ENCODE data around the gene GCNT4. TPM values are rescaled to one million over a fixed set of nuclear protein-coding genes. Genes with fewer than 3 reads are reported as not detected.
"Not testable (repeated sequence)": the region's sequence is repeated elsewhere in the genome, so short reads cannot be mapped to it uniquely, and the experiment has no call there.

GCNT4 gene
- total RNA-seq, 2 donors from 2014 or later: 1.3 to 1.4 TPM

DNA sequence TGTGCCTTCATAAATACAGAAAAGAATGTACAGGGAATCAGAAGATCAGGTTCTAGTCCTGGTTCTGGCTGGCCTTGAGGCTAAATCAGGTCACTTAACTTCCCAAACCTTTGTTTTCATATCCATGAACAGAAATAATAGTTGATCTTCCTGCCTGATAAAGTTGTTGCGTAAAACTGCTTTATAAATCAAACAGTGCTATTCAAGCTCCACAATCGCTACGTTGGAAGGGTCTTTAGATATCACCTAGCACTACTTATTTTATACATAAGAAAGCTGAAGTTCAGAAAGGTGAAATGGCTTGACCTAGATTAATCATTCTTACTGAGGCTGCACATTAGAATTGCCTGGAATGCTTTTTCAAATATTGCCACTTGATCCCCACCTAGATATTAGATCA lies 36.3 kb upstream of the GCNT4 start:
- no peak for DNase-seq (ENCODE audit: low spot score)
- 40% methylated on average over 3 of the region's 3 CpGs for WGBS
- Histone ChIP-seq H3K4me3 (no peak overlapping the region), H3K4me1 (replicated peaks) (no peaks in the 10 kb centered on the region), H3K9me3 (no peaks in the 10 kb centered on the region), H3K36me3 (no peaks in the 10 kb centered on the region), H3K27ac (no peak overlapping the region), H3K27me3 (replicated peaks; ENCODE audit: insufficient read depth) (no peaks in the 10 kb centered on the region)
- intact Hi-C loops (cut with DNase I): no loop called here
- TF ChIP-seq POLR2A (IDR thresholded peaks at IDR 0.05): no peak
- no peak for TF ChIP-seq POLR2AphosphoS5 (IDR thresholded peaks at IDR 0.05)
- TF ChIP-seq, protein P1, sequence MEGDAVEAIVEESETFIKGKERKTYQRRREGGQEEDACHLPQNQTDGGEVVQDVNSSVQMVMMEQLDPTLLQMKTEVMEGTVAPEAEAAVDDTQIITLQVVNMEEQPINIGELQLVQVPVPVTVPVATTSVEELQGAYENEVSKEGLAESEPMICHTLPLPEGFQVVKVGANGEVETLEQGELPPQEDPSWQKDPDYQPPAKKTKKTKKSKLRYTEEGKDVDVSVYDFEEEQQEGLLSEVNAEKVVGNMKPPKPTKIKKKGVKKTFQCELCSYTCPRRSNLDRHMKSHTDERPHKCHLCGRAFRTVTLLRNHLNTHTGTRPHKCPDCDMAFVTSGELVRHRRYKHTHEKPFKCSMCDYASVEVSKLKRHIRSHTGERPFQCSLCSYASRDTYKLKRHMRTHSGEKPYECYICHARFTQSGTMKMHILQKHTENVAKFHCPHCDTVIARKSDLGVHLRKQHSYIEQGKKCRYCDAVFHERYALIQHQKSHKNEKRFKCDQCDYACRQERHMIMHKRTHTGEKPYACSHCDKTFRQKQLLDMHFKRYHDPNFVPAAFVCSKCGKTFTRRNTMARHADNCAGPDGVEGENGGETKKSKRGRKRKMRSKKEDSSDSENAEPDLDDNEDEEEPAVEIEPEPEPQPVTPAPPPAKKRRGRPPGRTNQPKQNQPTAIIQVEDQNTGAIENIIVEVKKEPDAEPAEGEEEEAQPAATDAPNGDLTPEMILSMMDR (IDR thresholded peaks at IDR 0.05): no peak

DNA sequence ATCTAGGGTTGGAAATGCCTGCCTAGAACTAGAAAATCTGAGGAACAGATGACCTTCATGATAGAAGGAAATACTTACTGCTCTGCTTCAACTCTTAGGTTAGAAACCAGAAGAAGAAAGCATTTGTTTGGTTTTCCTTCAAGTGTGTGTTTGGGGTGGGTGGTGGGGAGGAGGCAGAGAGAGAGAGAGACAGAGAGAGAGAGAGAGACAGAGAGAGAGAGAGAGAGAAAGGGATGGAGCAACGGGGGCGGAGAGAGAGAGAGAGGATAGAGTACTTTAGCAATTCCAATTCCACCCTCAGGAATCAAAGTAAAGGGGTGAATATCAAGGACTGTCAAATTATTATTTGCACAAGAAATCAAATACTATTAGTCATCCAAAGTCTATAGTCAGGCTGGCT lies 29.2 kb upstream of the GCNT4 start:
- DNase-seq (ENCODE audit: low spot score): no peak
- WGBS: 75% methylated on average over 2 of the region's 2 CpGs
- Histone ChIP-seq H3K36me3 (no peaks in the 10 kb centered on the region), H3K9me3 (no peaks in the 10 kb centered on the region), H3K4me1 (replicated peaks) (no peaks in the 10 kb centered on the region), H3K27ac (no peak overlapping the region), H3K4me3 (no peak overlapping the region), H3K27me3 (replicated peaks; ENCODE audit: insufficient read depth) (no peaks in the 10 kb centered on the region)
- TF ChIP-seq, protein P1 (IDR thresholded peaks at IDR 0.05): no peak
- TF ChIP-seq POLR2AphosphoS5 (IDR thresholded peaks at IDR 0.05): no peak
- no peak for TF ChIP-seq POLR2A (IDR thresholded peaks at IDR 0.05)
- intact Hi-C loops (cut with DNase I): no loop called here

DNA sequence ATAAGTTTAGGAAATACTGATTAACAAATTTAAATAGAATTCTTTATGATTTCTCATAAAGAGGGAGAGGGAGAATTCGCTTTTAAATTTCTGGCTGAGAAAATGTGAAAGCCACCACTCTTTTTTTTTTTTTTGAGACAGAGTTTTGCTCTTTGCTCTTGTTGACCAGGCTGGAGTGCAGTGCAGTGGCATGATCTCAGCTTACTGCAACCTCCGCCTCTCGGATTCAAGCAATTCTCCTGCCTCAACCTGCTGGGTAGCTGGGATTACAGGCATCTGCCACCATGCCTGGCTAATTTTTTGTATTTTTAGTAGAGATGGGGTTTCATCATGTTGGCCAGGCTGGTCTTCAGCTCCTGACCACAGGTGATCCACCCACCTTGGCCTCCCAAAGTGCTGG lies 27.0 kb upstream of the GCNT4 start:
- H3K9me3 ChIP-seq; H3K27me3 ChIP-seq (replicated peaks; ENCODE audit: insufficient read depth); H3K27ac ChIP-seq; H3K4me3 ChIP-seq; intact Hi-C loops (cut with DNase I); H3K36me3 ChIP-seq; DNase-seq (ENCODE audit: low spot score); H3K4me1 ChIP-seq (replicated peaks): not testable (repeated sequence)
- 90% methylated on average over 3 of the region's 3 CpGs for WGBS

DNA sequence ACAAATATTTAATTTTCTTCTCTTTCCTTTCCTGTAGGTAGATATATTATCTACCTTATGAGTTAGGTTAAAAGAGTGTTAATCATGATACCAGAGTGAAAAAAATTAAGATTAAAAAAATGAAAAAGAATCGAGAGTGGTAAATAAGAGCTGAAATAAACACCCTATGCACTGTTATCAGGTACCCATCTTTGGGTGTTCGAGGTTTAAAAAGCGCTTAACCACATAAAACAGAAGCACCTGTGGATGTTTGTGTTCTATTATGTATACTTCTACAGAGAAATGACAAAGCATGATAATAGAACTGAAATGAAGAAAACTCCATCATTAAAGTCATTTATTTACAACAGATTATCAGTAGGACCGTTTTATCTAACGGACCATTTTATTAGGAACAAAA lies 25.7 kb upstream of the GCNT4 start:
- no peaks in the 10 kb centered on the region for H3K4me1 ChIP-seq (replicated peaks)
- H3K4me3 ChIP-seq: no peak overlapping the region
- no peaks in the 10 kb centered on the region for H3K36me3 ChIP-seq
- no peak overlapping the region for H3K27ac ChIP-seq
- TF ChIP-seq POLR2AphosphoS5 (IDR thresholded peaks at IDR 0.05): no peak
- 61% methylated on average over 5 of the region's 5 CpGs for WGBS
- no peaks in the 10 kb centered on the region for H3K9me3 ChIP-seq
- no peaks in the 10 kb centered on the region for H3K27me3 ChIP-seq (replicated peaks; ENCODE audit: insufficient read depth)
- no peak for DNase-seq (ENCODE audit: low spot score)
- intact Hi-C loops (cut with DNase I): no loop called here

DNA sequence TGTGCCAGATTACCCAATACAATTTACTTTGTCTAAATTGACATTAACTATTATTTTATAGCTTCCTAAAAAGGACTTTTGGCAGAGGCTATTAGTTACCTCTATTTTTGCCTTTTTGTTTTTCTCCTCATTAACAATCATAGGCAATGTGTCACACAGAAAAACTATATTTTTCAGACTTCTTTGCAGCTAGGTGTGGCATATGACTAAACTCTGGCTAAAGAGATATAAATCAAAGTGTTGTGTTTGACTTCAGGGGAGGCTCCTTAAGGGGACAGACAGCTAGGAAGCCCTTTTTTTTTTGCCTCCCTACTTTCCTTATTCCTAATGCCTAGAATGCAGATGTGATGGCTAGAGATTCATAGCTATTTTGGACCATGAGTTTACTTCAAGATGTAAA lies 19.7 kb upstream of the GCNT4 start:
- H3K4me1 ChIP-seq (replicated peaks): no peaks in the 10 kb centered on the region
- H3K9me3 ChIP-seq: no peaks in the 10 kb centered on the region
- intact Hi-C loops (cut with DNase I): no loop called here
- no peak overlapping the region for H3K4me3 ChIP-seq
- no peaks in the 10 kb centered on the region for H3K27me3 ChIP-seq (replicated peaks; ENCODE audit: insufficient read depth)
- no peak overlapping the region for H3K27ac ChIP-seq
- no peaks in the 10 kb centered on the region for H3K36me3 ChIP-seq
- TF ChIP-seq, protein P1 (IDR thresholded peaks at IDR 0.05): no peak
- TF ChIP-seq POLR2AphosphoS5 (IDR thresholded peaks at IDR 0.05): no peak
- TF ChIP-seq POLR2A (IDR thresholded peaks at IDR 0.05): no peak
- no peak for DNase-seq (ENCODE audit: low spot score)

DNA sequence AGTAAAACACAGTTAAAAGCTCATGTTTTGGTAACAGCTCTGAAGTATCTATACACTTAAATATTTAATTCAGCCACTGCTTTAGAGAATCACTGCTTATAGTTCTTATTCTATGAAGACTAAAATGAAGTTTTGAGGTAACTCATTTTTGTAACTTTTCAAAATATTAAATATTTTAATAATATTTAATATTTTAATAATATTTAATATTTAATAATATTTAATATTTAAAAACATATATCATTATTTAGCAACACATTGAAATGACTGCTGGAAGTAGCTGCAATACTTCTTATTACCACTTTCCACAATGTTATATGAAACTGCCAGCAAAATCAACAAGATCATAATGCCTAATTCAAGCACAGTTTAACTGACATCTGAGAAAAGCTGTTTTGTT lies 18.7 kb upstream of the GCNT4 start:
- H3K9me3 ChIP-seq: no peaks in the 10 kb centered on the region
- no peak for TF ChIP-seq POLR2AphosphoS5 (IDR thresholded peaks at IDR 0.05)
- no peak for TF ChIP-seq POLR2A (IDR thresholded peaks at IDR 0.05)
- TF ChIP-seq, protein P1 (IDR thresholded peaks at IDR 0.05): no peak
- H3K4me3 ChIP-seq: no peak overlapping the region
- H3K4me1 ChIP-seq (replicated peaks): no peaks in the 10 kb centered on the region
- no peaks in the 10 kb centered on the region for H3K27me3 ChIP-seq (replicated peaks; ENCODE audit: insufficient read depth)
- no peak for DNase-seq (ENCODE audit: low spot score)
- H3K27ac ChIP-seq: no peak overlapping the region
- no peaks in the 10 kb centered on the region for H3K36me3 ChIP-seq
- intact Hi-C loops (cut with DNase I): no loop called here

Measured in prostate gland (tissue), 2 donors.